Umbilical cord (tissue), 2 donors: ENCODE measurements around the gene CDC34. TPM values are rescaled to one million over a fixed set of nuclear protein-coding genes. Genes with fewer than 3 reads are reported as not detected.
"Not testable (repeated sequence)": the region's sequence is repeated elsewhere in the genome, so short reads cannot be mapped to it uniquely, and the experiment has no call there.

Source experiments
- DNase-seq: peaks from one replicate; pipeline ENCODE4 v3.0.0-alpha.2; 2015; ENCODE audit warnings: low spot score
- total RNA-seq: library from RNA; depleted of rRNA; stranded (reverse); fragments of >200 nt; gene quantifications from one replicate; pipeline ENCODE4 v1.2.3, GENCODE V29; 2014; ENCODE audit warnings: low replicate concordance; ENCODE audit not compliant: insufficient read depth

The CDC34 gene
- total RNA-seq, 1 donor from 2014 or later = 74.9 TPM

GRCh38 chr19:572743-573518, 41.4 kb downstream of the CDC34 start:
- peak; percentile 74 for DNase-seq

DNA sequence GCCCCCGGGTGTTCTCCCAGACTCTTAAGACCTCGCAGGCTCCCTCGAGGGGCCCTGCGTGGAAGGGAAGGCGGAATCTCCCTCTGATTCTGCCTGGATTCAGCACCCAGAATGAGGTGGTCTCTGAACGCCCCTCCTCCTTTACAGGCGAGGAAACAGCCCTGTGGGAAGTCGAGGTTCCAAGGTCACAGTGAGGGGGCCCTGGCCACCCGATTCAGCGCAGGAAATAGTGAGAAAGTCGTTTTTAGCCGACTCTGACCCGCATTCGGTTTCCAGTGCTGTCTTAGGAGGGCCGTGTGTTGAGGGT, 41.9 kb downstream of the CDC34 start:
- no peak for DNase-seq

DNA sequence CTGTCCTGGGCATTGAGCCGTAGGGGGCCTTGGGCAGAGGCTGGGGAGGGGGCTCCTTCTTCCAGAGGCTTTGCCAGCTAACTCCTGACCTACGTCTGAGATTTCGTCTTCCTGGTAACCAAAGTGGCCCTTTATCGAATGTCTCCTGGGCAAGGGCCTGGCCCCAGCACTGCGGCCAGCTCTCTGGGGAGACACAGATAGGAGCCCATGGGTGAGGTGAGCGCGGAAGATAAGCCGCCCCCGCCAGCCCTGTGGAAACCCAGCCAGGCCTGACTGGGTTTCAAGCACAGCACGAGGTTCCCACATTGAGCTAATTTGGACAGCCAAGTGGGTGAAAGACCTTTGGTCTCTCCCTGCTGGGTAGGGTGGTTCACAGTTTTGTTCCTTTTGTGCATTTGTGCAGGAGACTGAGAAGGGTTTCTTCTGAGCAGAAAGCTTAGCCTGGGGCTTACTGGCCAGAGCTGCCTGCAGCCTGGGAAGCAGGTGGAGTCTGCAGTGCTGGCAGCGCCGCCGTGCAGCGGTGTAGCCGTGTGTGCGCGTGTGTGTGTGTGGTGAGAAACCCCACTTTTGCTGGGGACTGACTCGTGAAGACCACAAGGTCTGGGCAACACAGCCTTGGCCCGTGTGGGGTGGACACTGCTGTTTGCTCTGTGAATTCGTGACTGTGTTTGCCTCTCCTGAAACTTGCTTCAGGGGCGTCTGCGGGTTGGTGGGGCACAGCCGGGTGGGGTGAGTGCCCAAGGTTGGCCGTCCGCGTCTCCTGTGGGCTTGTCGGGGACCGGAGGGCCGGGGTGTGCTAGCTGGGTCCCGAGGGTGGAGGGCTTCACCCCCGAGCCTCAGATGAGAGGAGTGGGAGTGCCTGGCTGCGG, 43.3 kb downstream of the CDC34 start:
- DNase-seq = peak; percentile 51

DNA sequence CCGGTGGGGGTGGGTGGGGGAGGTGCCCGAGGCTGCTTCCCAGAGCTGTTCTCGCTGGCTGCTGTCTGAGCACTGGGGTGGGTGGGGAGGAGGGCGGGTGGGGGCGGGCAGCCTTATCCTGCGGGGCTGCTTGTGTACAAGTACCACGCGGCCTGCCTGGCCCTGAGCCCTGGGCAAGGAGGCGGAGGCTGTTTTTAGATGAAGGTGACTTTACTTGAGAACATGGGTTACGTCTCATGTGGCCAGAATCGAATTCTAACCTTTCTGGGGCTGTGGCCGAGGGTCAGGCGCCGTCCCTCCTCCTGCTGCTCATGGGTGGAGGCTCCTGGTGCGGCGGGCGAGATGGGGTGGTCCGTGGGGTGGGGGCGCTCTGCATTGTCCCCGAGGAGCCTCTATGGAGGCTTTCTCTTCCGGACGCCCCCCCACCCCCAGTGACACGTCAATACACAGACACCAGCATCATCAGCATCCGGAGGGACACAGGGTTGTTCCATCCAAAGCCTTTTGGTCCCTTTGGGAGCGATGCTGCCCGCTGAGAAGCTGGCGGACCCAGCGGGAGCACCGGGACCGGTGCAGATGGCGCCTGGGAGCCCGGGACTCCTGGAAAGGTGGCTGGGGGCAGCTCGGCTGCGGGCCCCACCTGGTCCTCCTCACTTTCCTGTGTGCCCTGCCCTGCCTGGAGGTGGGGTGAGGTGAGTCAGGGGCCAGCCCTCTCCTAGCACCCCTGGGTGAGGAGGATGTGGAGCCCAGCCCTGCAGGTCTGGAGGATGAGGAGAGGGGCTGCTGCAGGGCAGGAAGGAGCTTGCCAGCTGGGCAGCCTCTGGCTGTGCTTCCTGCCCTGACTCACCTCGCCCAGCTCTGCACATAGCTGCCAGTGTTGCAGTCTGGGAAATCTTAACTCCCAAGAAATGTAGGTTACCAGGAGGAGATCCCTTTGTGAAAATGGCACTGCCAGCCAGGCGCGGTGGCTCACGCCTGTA, 44.3 kb downstream of the CDC34 start:
- peak; percentile 26 for DNase-seq

DNA sequence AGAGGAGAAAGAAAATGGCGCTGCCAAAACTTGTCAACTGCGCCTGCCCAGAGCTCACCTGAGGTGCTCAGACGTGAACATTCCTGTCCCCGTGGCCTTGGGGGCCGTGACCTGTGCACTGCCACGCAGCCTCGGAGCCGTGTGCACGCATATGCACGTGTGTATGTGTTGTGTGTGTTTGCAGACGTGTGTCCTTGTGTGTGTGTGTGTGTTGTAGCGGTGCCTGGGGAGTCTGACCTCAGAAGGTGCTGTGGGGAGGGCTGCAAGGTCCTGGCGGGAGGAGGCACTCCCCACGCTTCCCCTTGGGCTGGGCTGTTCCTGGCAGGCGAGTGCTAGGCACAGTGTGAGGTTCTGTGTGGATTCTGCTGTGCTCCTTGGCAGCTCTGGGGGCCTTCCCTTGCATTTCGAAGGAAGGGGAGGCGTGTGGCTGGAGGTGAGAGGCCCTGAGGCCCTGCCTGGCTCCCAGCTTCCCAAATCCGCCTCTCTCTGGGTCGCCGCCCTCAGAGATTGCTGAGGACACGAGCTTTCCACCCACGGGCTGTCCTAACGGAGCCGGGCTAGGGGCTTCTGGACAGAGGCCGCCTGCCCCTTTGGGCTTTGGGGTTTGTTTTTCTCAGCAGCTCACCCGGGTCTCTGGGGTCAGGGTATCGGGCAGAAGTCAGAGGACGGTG, 45.3 kb downstream of the CDC34 start:
- no peak for DNase-seq

DNA sequence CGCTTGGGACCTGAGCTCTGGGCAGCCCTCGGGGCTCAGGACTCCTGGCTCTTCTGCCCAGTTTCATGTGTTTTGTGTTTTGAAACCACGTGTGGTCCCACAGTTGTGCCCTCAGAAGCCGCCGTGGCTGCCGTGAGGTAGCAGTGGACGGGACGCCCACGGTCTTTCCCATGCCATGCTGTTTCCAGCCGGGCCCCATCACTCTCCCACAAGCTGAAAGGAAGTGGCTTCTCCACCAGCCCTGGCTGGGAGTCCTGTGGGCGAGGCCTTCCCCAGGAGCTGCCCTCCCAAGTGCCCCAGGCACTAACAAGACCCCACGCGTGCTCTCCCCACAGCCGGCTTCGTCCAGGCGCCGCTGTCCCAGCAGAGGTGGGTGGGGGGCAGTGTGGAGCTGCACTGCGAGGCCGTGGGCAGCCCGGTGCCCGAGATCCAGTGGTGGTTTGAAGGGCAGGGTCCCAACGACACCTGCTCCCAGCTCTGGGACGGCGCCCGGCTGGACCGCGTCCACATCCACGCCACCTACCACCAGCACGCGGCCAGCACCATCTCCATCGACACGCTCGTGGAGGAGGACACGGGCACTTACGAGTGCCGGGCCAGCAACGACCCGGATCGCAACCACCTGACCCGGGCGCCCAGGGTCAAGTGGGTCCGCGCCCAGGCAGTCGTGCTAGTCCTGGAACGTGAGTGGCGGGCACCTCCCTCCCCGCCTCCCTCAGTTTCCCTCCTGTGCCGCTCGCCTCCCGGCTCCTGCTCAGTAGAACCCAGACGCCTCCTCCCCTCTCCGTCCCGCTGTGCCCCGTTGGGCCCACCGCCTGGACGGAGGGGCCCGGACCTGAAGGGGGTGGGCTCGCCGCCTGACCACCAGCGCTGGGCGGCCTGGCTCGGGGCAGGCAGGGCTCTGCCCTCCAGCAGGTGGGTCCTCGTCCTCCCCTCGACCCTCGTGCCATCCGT, 46.2 kb downstream of the CDC34 start:
- DNase-seq = no peak

GRCh38 chr19:579111-579841, 47.7 kb downstream of the CDC34 start:
- DNase-seq = no peak

- DNase-seq = no peak
Measured at GRCh38 chr19:579842-580155, 48.2 kb downstream of the CDC34 start.

DNA sequence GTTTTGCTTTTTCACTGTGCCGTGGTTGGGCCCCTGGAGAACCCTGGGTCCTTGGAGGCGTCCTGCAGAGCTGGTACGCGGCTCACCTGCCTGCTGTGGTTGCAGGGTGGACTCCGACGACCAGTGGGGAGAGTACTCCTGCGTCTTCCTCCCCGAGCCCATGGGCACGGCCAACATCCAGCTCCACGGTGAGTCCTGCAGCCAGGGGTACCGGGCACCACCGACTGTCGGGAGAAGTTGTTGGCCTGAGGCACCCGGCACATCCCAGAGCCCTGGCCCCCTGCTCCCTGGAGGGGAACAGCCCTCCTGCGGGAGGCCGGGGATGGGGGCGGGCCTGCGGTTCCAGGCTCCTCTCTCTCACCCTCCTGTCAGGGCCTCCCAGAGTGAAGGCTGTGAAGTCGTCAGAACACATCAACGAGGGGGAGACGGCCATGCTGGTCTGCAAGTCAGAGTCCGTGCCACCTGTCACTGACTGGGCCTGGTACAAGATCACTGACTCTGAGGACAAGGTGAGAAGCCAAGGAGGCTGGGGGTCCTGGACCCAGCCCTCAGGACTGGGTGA, 48.8 kb downstream of the CDC34 start:
- DNase-seq = no peak

GRCh38 chr19:581399-582111, 50.0 kb downstream of the CDC34 start:
- DNase-seq = no peak

DNA sequence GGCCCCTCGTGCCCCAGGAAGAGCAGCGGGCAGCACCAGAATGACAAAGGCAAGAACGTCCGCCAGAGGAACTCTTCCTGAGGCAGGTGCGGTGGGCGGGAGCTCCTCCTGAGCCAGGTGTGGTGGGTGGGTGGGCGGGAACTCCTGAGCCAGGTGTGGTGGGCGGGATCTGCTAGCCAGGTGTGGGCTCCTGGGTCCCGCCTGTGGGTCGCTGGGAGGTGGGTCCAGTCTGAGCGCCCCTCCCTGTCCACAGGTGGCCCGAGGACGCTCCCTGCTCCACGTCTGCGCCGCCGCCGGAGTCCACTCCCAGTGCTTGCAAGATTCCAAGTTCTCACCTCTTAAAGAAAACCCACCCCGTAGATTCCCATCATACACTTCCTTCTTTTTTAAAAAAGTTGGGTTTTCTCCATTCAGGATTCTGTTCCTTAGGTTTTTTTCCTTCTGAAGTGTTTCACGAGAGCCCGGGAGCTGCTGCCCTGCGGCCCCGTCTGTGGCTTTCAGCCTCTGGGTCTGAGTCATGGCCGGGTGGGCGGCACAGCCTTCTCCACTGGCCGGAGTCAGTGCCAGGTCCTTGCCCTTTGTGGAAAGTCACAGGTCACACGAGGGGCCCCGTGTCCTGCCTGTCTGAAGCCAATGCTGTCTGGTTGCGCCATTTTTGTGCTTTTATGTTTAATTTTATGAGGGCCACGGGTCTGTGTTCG, 51.1 kb downstream of the CDC34 start:
- no peak for DNase-seq

- no peak for DNase-seq
Measured at GRCh38 chr19:583198-583967, 51.8 kb downstream of the CDC34 start.

GRCh38 chr19:583968-584239, 52.3 kb downstream of the CDC34 start:
- DNase-seq = no peak

DNA sequence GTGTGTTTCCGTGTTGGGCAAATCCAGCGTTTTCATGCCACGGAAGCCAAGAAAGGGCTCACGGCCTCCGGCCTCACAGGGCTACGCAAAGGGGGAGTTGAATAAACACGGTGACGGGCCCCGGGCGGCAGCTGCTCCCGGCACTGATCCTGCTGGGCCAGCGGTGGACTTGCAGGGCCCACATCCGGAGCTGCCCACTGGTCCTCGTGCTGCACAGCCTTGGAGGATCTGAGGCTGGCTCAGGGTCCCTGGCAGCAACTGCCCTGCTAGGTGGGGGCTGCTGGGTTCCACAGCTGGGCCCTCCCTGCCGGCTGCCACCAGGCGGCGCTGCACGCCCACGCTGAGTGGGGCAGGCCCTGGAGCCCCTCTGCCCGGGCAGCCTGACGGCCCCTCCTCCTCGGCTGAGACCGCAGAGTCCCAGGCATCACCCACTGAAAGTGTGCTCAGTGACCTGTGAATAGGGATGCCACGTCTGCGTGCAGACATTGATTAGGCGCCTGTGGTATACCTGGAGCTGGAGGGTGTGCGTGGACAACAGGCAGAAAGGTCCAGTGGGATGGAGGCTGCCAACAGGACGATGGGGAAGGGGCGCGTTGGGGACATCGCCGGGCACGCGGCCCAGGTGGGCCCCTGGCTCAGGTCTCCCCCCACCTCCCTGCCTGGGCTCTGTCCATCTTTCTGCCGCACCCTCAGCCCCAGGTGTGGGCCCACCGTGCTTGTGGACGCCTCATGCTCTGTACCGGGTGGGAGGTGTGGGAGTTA, 52.9 kb downstream of the CDC34 start:
- DNase-seq = no peak

DNA sequence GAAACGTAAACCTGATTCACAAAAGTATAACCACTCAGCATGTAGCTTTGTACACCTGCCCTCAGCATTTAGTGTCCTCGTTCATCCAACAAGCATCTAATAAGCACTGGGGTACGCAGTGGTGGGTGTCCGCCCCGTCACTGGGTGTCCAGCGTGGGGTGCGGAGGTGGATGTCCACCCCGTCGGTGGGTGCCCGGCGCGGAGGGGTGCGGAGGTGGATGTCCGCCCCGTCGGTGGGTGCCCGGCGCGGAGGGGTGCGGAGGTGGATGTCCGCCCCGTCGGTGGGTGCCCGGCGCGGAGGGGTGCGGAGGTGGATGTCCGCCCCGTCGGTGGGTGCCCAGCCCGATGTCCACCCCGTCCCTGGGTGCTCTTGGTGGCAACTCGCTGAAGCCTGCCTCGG, 53.6 kb downstream of the CDC34 start:
- DNase-seq = not testable (repeated sequence)

- DNase-seq = no peak
Measured at GRCh38 chr19:585551-586110, 54.1 kb downstream of the CDC34 start.
